Left colon (tissue), 2 donors: ENCODE measurements around the gene C12orf57. TPM values are rescaled to one million over a fixed set of nuclear protein-coding genes. Genes with fewer than 3 reads are reported as not detected.
"Not testable (repeated sequence)": the region's sequence is repeated elsewhere in the genome, so short reads cannot be mapped to it uniquely, and the experiment has no call there.

ENCODE experiments used
- ATAC-seq: fragments of 200-7000 bp; cut with Tn5 transposase; one replicate; pipeline ENCODE4 v1.9.1; 2020; ENCODE audit warnings: mild to moderate bottlenecking, moderate library complexity
- DNase-seq, 2 donors: peaks; one replicate each; pipeline ENCODE4 v3.0.0-alpha.2; 2020
- intact Hi-C, 2 donors: fragments of 100-400 bp; cut with DNase I in 1 of 2; cut with micrococcal nuclease in 1 of 2; formaldehyde crosslinking; loops; one replicate each; pipeline versions ENCODE4 v1.11.2 to v1.14.0; 2022; cut with DNase I, micrococcal nuclease
- long read RNA-seq: library from polyadenylated mRNA; unstranded; transcript quantifications from one replicate; pipeline ENCODE4 v2.0.0, GENCODE V29; 2021
- total RNA-seq, 2 donors: library from RNA; stranded (reverse); fragmentation: NEBNext Ultra II Directional; extraction: Animal tissue kit (Norgen Biotek cat#: 25700); gene quantifications; one replicate each; pipeline ENCODE4 v1.2.1, GENCODE V29; 2021
- donor health status: DM: no; HTN: no; CAD: no.
- donor health status: DM: yes; HTN: yes; CAD: no.

Gene C12orf57
- 100 to 1,000 TPM; 151 to 168 TPM for total RNA-seq
- long read RNA-seq, transcript C12orf57-201 (3 exons, 560 nt) = major isoform, 21 of 30 reads
- long read RNA-seq, partial matches to known transcripts = 1 of 30 reads
- long read RNA-seq, other reads (novel, unspliced or antisense) = 2 of 30 reads

GRCh38 chr12:6943722-6944380, at the start of gene C12orf57, which contains the start of gene RNU7-1:
Gene C12orf57 (plus strand): TSS chr12:6944022. CDS start chr12:6944122, 100 bp downstream.
Gene RNU7-1 (plus strand): TSS chr12:6943816.
- DNase-seq = peak; percentile 80
- intact Hi-C loops = no loop called here
- ATAC-seq = peak; percentile 44

- DNase-seq (no peak), ATAC-seq (no peak)
- intact Hi-C loops = no loop called here
Measured at GRCh38 chr12:6894321-6894720, 49.5 kb upstream of the C12orf57 start.

- ATAC-seq (no peak), DNase-seq (no peak)
- intact Hi-C loops = no loop called here
Measured at GRCh38 chr12:6896846-6897435, 46.9 kb upstream of the C12orf57 start.

- ATAC-seq = no peak
Measured at GRCh38 chr12:6899427-6899826, 44.4 kb upstream of the C12orf57 start.

GRCh38 chr12:6899837-6900519, 43.8 kb upstream of the C12orf57 start:
- ATAC-seq = peak; percentile 76
- DNase-seq = peak; percentile 85 to 91
- intact Hi-C loops = no loop called here

More at GRCh38 chr12:6899427-6899826, 44.4 kb upstream of the C12orf57 start:
- intact Hi-C loops = no loop called here
- DNase-seq = no peak

- intact Hi-C loops = no loop called here
- ATAC-seq (peak; percentile 6), DNase-seq (no peak)
Measured at GRCh38 chr12:6902448-6902847, 41.4 kb upstream of the C12orf57 start.

- DNase-seq (no peak), ATAC-seq (no peak)
- intact Hi-C loops = no loop called here
Measured at GRCh38 chr12:6903722-6904121, 40.1 kb upstream of the C12orf57 start.

- peak; percentile 98 to 100 for DNase-seq
- intact Hi-C loops = no loop called here
- ATAC-seq = peak; percentile 86
Measured at GRCh38 chr12:6904280-6905276, 39.2 kb upstream of the C12orf57 start, which contains the start of gene LRRC23. Gene LRRC23 (plus strand): TSS chr12:6904822. CDS start chr12:6905634, 812 bp downstream.

GRCh38 chr12:6905414-6906040, 38.3 kb upstream of the C12orf57 start:
- ATAC-seq (no peak), DNase-seq (no peak)
- intact Hi-C loops = no loop called here

GRCh38 chr12:6908141-6908540, 35.7 kb upstream of the C12orf57 start:
- intact Hi-C loops, DNase-seq, ATAC-seq: not testable (repeated sequence)

GRCh38 chr12:6909421-6910145, 34.2 kb upstream of the C12orf57 start:
- DNase-seq (no peak), ATAC-seq (no peak)
- intact Hi-C loops = no loop called here

- no peak for DNase-seq
- ATAC-seq = no peak
- intact Hi-C loops = no loop called here
Measured at GRCh38 chr12:6912164-6912935, 31.5 kb upstream of the C12orf57 start.

- peak; percentile 80 for DNase-seq
- peak; percentile 76 for ATAC-seq
- intact Hi-C loops = no loop called here
Measured at GRCh38 chr12:6914246-6914946, 29.4 kb upstream of the C12orf57 start, which contains the start of gene ENO2. Gene ENO2 (plus strand): TSS chr12:6914580. CDS start chr12:6915833, 1,253 bp downstream.

- ATAC-seq (peak; percentile 41), DNase-seq (peak in 1 of 2 donors; percentile 52)
Measured at GRCh38 chr12:6914947-6915788, 28.7 kb upstream of the C12orf57 start.

GRCh38 chr12:6915789-6916285, 28.0 kb upstream of the C12orf57 start:
- DNase-seq (no peak), ATAC-seq (no peak)
- intact Hi-C loops = no loop called here

More at GRCh38 chr12:6914947-6915788, 28.7 kb upstream of the C12orf57 start:
- intact Hi-C loops = no loop called here
